MM.1S (cell line): Measurements from ENCODE around the gene MT1F.
A peak's percentile ranks its signal among the peaks of the same experiment; 100 is the strongest.

Source experiments
- DNase-seq: peaks from one replicate; pipeline ENCODE4 v3.0.0-alpha.2; 2015
- H2AFZ ChIP-seq: fragments of 300-600 bp; sonication (generic); 2 replicates; pipeline ENCODE4 v1.6.0; 2016; ENCODE audit warnings: antibody characterized with exemption, low read length
- H3F3A ChIP-seq: fragments of 300-600 bp; sonication (generic); 2 replicates; pipeline ENCODE4 v1.6.1; 2016; ENCODE audit warnings: mild to moderate bottlenecking, antibody characterized with exemption, low read length, moderate library complexity, mixed read lengths; ENCODE audit not compliant: insufficient read depth
- H3K27ac ChIP-seq: fragments of 300-600 bp; sonication (generic); 2 replicates; pipeline ENCODE4 v1.5.1; 2016; ENCODE audit warnings: mild to moderate bottlenecking, low read length
- H3K27me3 ChIP-seq: fragments of 300-600 bp; sonication (generic); replicated peaks from 2 replicates; pipeline ENCODE4 v1.6.0; 2016; ENCODE audit warnings: low read length; ENCODE audit not compliant: insufficient read depth
- H3K36me3 ChIP-seq: fragments of 300-600 bp; sonication (generic); replicated peaks from 2 replicates; pipeline ENCODE4 v1.6.1; 2016; ENCODE audit warnings: mild to moderate bottlenecking, low read length, mixed read lengths; ENCODE audit not compliant: insufficient read depth
- H3K4me1 ChIP-seq: fragments of 300-600 bp; sonication (generic); 2 replicates; pipeline ENCODE4 v1.6.1; 2016; ENCODE audit warnings: low read length, mixed read lengths
- H3K4me2 ChIP-seq: fragments of 300-600 bp; sonication (generic); 2 replicates; pipeline ENCODE4 v1.6.0; 2016; ENCODE audit warnings: low read depth, low read length
- H3K4me3 ChIP-seq: fragments of 300-600 bp; sonication (generic); 2 replicates; pipeline ENCODE4 v1.5.1; 2016; ENCODE audit warnings: low read length, mixed read lengths
- H3K79me2 ChIP-seq: fragments of 300-600 bp; sonication (generic); 2 replicates; pipeline ENCODE4 v1.6.1; 2016; ENCODE audit warnings: mixed run types, low read length, mixed read lengths
- H3K9ac ChIP-seq: fragments of 300-600 bp; sonication (generic); 2 replicates; pipeline ENCODE4 v1.6.1; 2016; ENCODE audit warnings: low read length, mixed read lengths
- H3K9me2 ChIP-seq: fragments of 300-600 bp; sonication (generic); replicated peaks from 2 replicates; pipeline ENCODE4 v1.6.1; 2016; ENCODE audit warnings: mild to moderate bottlenecking, low read length, mixed read lengths; ENCODE audit not compliant: insufficient read depth
- H3K9me3 ChIP-seq: fragments of 300-600 bp; sonication (generic); replicated peaks from 2 replicates; pipeline ENCODE4 v1.6.1; 2016; ENCODE audit warnings: mild to moderate bottlenecking, low read length, mixed read lengths; ENCODE audit not compliant: insufficient read depth
- H4K20me1 ChIP-seq: fragments of 300-600 bp; sonication (generic); 2 replicates; pipeline ENCODE4 v1.6.1; 2016; ENCODE audit warnings: mild to moderate bottlenecking, low read length, moderate library complexity, mixed read lengths; ENCODE audit not compliant: insufficient read depth
- EZH2 ChIP-seq: fragments of 300-600 bp; sonication (generic); optimal IDR thresholded peaks from 2 replicates; pipeline ENCODE3; 2017; ENCODE audit warnings: low read depth, mild to moderate bottlenecking, antibody characterized with exemption, low read length, mixed read lengths
- EZH2phosphoT487 ChIP-seq: fragments of 300-600 bp; sonication (generic); IDR thresholded peaks from 2 replicates; pipeline ENCODE4 v1.6.1; 2018; ENCODE audit warnings: antibody characterized with exemption, low read length
- TF ChIP-seq, protein P1 (sequence below): fragments of 300-600 bp; sonication (generic); IDR thresholded peaks from 2 replicates; pipeline ENCODE4 v1.5.1; 2016; ENCODE audit warnings: antibody characterized with exemption, low read length, mixed read lengths

MT1F gene

DNA sequence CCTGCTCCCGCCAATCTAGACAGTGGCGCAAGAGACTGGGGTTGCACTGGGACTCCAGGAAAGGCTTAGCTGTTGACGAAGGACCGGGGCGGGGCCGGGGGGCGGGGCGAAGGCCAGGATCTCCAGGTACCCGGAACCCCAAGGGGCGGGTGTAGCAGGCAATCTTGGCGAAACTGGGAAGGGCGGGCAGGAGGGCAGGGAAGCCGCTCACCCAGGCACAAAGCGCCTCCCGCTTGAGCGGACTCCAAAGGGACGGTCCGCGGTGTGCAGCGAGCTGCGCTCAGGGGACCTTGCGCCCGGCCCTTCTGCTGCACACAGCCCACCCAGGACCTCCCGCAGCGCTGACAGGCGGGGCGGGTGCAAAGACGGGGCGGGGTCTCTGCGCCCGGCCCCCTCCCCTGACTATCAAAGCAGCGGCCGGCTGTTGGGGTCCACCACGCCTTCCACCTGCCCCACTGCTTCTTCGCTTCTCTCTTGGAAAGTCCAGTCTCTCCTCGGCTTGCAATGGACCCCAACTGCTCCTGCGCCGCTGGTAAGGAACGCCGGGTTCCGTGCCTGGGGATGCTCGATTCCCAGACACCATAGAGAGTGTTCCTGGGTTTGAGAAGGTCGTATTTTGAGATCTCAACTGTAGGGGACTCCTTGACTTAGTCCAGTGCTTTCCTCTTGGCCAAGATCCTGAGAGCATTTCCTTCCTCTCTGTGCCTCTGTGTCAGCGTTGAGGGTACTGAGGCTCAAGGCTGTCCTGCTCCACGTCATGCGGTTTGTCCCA, at the start of gene MT1F:
Gene MT1F, plus strand, starts transcription at position 405 of the 772 bp plus-strand sequence. Its CDS starts 100 bp downstream, at position 505.
- H3K9me3 ChIP-seq = no peaks in the 10 kb centered on the region
- H3K4me2 ChIP-seq = peak within 1 kb of the TSS; percentile 71
- no peaks in the 10 kb centered on the region for H4K20me1 ChIP-seq
- no peaks in the 10 kb centered on the region for H3F3A ChIP-seq
- peak within 1 kb of the TSS; percentile 72 for H3K4me3 ChIP-seq
- TF ChIP-seq EZH2 (no peak), EZH2phosphoT487 (no peak)
- TF ChIP-seq, protein P1, sequence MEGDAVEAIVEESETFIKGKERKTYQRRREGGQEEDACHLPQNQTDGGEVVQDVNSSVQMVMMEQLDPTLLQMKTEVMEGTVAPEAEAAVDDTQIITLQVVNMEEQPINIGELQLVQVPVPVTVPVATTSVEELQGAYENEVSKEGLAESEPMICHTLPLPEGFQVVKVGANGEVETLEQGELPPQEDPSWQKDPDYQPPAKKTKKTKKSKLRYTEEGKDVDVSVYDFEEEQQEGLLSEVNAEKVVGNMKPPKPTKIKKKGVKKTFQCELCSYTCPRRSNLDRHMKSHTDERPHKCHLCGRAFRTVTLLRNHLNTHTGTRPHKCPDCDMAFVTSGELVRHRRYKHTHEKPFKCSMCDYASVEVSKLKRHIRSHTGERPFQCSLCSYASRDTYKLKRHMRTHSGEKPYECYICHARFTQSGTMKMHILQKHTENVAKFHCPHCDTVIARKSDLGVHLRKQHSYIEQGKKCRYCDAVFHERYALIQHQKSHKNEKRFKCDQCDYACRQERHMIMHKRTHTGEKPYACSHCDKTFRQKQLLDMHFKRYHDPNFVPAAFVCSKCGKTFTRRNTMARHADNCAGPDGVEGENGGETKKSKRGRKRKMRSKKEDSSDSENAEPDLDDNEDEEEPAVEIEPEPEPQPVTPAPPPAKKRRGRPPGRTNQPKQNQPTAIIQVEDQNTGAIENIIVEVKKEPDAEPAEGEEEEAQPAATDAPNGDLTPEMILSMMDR = no peak
- H3K9me2 ChIP-seq = no peaks in the 10 kb centered on the region
- no peaks in the 10 kb centered on the region for H3K36me3 ChIP-seq
- H2AFZ ChIP-seq = peak within 1 kb of the TSS; percentile 82
- H3K4me1 ChIP-seq = no peaks in the 10 kb centered on the region
- DNase-seq = peak; percentile 36
- no peaks in the 10 kb centered on the region for H3K79me2 ChIP-seq
- peaks cover 69% of the 10 kb centered on the region for H3K27me3 ChIP-seq
- no peak within 1 kb of the TSS; the same call in 1 of the 2 replicates for H3K9ac ChIP-seq
- H3K27ac ChIP-seq = no peak within 1 kb of the TSS

DNA sequence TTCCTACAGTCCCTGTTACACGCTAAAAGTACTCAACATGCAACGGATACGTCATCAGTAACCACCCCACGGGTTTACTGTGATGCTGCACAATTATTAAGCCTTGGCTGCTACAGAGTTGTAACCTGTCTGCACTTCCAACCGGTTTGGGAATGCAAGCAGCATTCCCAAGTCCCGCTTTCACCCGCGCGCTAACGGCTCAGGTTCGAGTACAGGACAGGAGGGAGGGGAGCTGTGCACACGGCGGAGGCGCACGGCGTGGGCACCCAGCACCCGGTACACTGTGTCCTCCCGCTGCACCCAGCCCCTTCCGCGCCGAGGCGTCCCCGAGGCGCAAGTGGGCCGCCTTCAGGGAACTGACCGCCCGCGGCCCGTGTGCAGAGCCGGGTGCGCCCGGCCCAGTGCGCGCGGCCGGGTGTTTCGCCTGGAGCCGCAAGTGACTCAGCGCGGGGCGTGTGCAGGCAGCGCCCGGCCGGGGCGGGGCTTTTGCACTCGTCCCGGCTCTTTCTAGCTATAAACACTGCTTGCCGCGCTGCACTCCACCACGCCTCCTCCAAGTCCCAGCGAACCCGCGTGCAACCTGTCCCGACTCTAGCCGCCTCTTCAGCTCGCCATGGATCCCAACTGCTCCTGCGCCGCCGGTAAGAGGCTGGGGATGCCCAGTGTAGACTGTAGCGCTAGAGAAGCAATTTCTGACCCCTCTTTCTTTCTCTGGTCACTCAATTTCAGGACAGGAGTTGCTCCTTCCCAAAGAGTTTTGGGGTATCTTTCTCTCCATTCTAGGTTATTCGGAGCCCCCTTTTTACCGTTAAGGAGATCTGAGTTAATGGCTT, 49.5 kb upstream of the MT1F start, which contains the start of gene MT2A:
Gene MT2A, plus strand, starts transcription at position 542 of the 833 bp plus-strand sequence. Its CDS starts 72 bp downstream, at position 614.
- DNase-seq = peak; percentile 94
- Histone ChIP-seq H3K36me3 (no peaks in the 10 kb centered on the region), H2AFZ (peak within 1 kb of the TSS; percentile 87), H3K79me2 (no peaks in the 10 kb centered on the region), H3K4me2 (peak within 1 kb of the TSS; percentile 100), H3K4me3 (peak within 1 kb of the TSS; percentile 71), H3K27ac (no peak within 1 kb of the TSS), H3F3A (peaks cover 16% of the 10 kb centered on the region), H3K9me2 (no peaks in the 10 kb centered on the region), H3K9ac (peak within 1 kb of the TSS; percentile 17; the same call in 1 of the 2 replicates), H3K4me1 (peaks cover 19% of the 10 kb centered on the region), H3K27me3 (peaks cover 18% of the 10 kb centered on the region), H3K9me3 (no peaks in the 10 kb centered on the region), H4K20me1 (no peaks in the 10 kb centered on the region)
- no peak for TF ChIP-seq EZH2
- no peak for TF ChIP-seq EZH2phosphoT487
- TF ChIP-seq, protein P1 = no peak

DNA sequence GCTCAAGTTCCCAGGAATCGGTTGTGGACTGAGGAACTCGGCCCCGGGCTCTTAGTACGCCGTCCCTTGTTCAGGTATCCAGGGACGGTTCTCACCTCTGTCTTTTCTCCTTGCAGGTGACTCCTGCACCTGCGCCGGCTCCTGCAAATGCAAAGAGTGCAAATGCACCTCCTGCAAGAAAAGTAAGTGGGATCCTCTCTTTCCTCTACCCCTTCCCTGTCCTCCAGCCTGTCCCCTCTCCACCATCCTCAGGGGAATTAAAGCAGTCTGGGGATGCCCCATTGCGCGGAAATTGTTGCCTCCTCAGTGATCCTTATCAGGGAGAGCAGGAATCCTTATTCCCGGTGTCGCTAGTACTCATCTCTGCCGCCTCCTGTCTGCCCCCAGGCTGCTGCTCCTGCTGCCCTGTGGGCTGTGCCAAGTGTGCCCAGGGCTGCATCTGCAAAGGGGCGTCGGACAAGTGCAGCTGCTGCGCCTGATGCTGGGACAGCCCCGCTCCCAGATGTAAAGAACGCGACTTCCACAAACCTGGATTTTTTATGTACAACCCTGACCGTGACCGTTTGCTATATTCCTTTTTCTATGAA, 48.8 kb upstream of the MT1F start:
- H3F3A ChIP-seq = peaks cover 16% of the 10 kb centered on the region
- DNase-seq = no peak

More for the DNA sequence above, 48.8 kb upstream of the MT1F start:
- Histone ChIP-seq H3K79me2 (no peaks in the 10 kb centered on the region), H3K4me3 (peak overlapping the region; percentile 71), H3K4me2 (peak overlapping the region; percentile 100), H2AFZ (peak overlapping the region; percentile 87), H4K20me1 (no peaks in the 10 kb centered on the region), H3K9me3 (no peaks in the 10 kb centered on the region), H3K9me2 (no peaks in the 10 kb centered on the region), H3K36me3 (no peaks in the 10 kb centered on the region), H3K27me3 (peaks cover 18% of the 10 kb centered on the region), H3K27ac (no peak overlapping the region), H3K9ac (peak overlapping the region; percentile 15; the same call in 1 of the 2 replicates), H3K4me1 (peaks cover 19% of the 10 kb centered on the region)
- no peak for TF ChIP-seq EZH2
- TF ChIP-seq EZH2phosphoT487 = no peak
- TF ChIP-seq, protein P1 = no peak
